ENCODE results near the gene KIRREL3. TPM values are rescaled to one million over a fixed set of nuclear protein-coding genes. Genes with fewer than 3 reads are reported as not detected.

KIRREL3 gene
- total and polyA plus RNA-seq, 2 of the 8 experiments (the other 6 are each of a cell fraction or from before 2014, with no cell fraction given), result 0.29 to 0.32 TPM

DNA sequence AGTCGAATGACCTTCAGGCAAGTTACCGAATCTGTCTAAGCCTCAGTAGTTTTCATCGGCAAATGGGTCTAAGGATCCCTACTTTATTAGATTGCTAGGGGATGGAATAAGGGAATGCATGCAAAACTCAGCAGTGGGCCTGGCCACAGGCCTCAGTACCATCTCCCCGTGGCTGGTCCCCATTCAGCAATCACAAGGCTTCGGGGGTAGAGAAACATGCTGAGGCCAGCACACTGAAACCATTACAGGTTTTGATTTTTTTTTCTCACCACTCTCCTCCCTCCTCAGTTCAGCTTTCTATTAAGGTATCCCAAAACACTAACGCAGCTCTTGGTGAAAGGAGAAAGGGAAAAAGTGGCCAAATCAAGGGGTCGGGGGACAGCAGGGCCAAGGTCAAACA is 11.9 kb downstream of the KIRREL3 start:
- Histone ChIP-seq H2AFZ (ENCODE audit: low read length) (no peak overlapping the region), H2BK120ac (replicated peaks; ENCODE audit: low read depth, low read length) (no peak overlapping the region), H3K4ac (replicated peaks; ENCODE audit: insufficient read length, low read depth, low read length) (no peak overlapping the region), H3K79me2 (ENCODE audit: control insufficient read depth in 1 of 2, insufficient read depth in 2 of 2, low read length in 2 of 2) (no peaks in the 10 kb centered on the region), H3K18ac (ENCODE audit: extremely low read depth, low read length) (no peak overlapping the region), H4K91ac (replicated peaks; ENCODE audit: insufficient read length, low read length) (no peak overlapping the region), H2BK12ac (ENCODE audit: low read depth, low read length) (no peak overlapping the region), H2AK5ac (ENCODE audit: low read depth, low read length) (no peak overlapping the region), H3K9me3 (ENCODE audit: insufficient read depth in 2 of 2, low read depth in 1 of 2, low read length in 1 of 2) (no peaks in the 10 kb centered on the region), H3K23me2 (ENCODE audit: low read depth, low read length) (no peaks in the 10 kb centered on the region), H3K4me1 (replicated peaks in 1 of 4; ENCODE audit: control insufficient read depth in 3 of 4, insufficient read depth in 4 of 4, low read length in 3 of 4) (peaks cover 0 to 3% (median 1%) of the 10 kb centered on the region in 4 experiments; a peak in 2 of 7 replicates), H3K27ac (ENCODE audit: low read depth, low read length) (no peak overlapping the region), H4K5ac (ENCODE audit: insufficient read length, low read depth, low read length) (no peak overlapping the region), H3K56ac (replicated peaks; ENCODE audit: insufficient read length, low read depth, low read length) (no peak overlapping the region), H3K14ac (ENCODE audit: insufficient read length) (no peak overlapping the region), H3K36me3 (ENCODE audit: control insufficient read depth in 2 of 4, insufficient read depth in 4 of 4, low read length in 3 of 4) (no peaks in the 10 kb centered on the region), H3K79me1 (ENCODE audit: low read depth, low read length) (no peaks in the 10 kb centered on the region), H2BK20ac (ENCODE audit: low read length) (no peak overlapping the region), H2BK5ac (ENCODE audit: low read depth, low read length) (no peak overlapping the region), H4K8ac (ENCODE audit: extremely low read depth, insufficient read depth, low read length) (no peak overlapping the region), H3K4me3 (ENCODE audit: extremely low read depth in 1 of 4, insufficient read depth in 2 of 4, low read depth in 3 of 4, low read length in 4 of 4) (no peak overlapping the region), H3K27me3 (replicated peaks in 1 of 4; ENCODE audit: control insufficient read depth in 3 of 4, extremely low read depth in 1 of 4, insufficient read depth in 3 of 4, low read length in 3 of 4) (peaks cover 0 to 6% (median 2%) of the 10 kb centered on the region in 4 experiments; a peak in 1 of 7 replicates), H3K9ac (replicated peaks in 1 of 4; ENCODE audit: extremely low read depth in 1 of 4, low read depth in 3 of 4, low read length in 3 of 4) (no peak overlapping the region), H2BK15ac (ENCODE audit: low read length) (no peak overlapping the region), H4K20me1 (replicated peaks in 1 of 2; ENCODE audit: control insufficient read depth in 1 of 2, insufficient read depth in 2 of 2, low read length in 2 of 2) (no peaks in the 10 kb centered on the region), H3K23ac (ENCODE audit: insufficient read length) (no peak overlapping the region), H3K4me2 (ENCODE audit: insufficient read depth in 1 of 2, low read depth in 2 of 2, low read length in 2 of 2) (no peak overlapping the region)
- FAIRE-seq (no peak), DNase-seq (ENCODE audit: low read depth in 1 of 2, low spot score in 2 of 2) (no peak)
- ChIA-PET CTCF (ENCODE audit: partially characterized antibody) (interaction anchor here (0.6 to 7.7 kb wide), 20 partner anchors 10 to 548 kb away, joined by 3 to 94 read pairs (median 5); partner anchors contain the start of gene KIRREL3), POLR2A (ENCODE audit: partially characterized antibody) (no interaction called here)
- WGBS, 2 experiments (ENCODE audit: extremely low coverage in 1 of 2, insufficient coverage in 1 of 2, insufficient read length in 1 of 2, insufficient replicate concordance in 2 of 2, low coverage in 1 of 2, low lambda C conversion rate in 2 of 2, missing lambda C conversion rate in 1 of 2), result 84% methylated on average over 7 of the region's 7 CpGs; no CpG with 5 or more reads in 1 of the 2 experiments
- TF ChIP-seq, protein P1, sequence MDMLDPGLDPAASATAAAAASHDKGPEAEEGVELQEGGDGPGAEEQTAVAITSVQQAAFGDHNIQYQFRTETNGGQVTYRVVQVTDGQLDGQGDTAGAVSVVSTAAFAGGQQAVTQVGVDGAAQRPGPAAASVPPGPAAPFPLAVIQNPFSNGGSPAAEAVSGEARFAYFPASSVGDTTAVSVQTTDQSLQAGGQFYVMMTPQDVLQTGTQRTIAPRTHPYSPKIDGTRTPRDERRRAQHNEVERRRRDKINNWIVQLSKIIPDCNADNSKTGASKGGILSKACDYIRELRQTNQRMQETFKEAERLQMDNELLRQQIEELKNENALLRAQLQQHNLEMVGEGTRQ (IDR thresholded peaks at IDR 0.05; ENCODE audit: low read length), result no peak
- no peak for TF ChIP-seq JUND (IDR thresholded peaks at IDR 0.05; ENCODE audit: low read length)
- no peak for TF ChIP-seq CBX5 (IDR thresholded peaks at IDR 0.05; ENCODE audit: low read depth, low read length)
- no peak for TF ChIP-seq RXRA (IDR thresholded peaks at IDR 0.05; ENCODE audit: insufficient read depth, low read depth, low read length)
- TF ChIP-seq SUZ12 (IDR thresholded peaks at IDR 0.05; ENCODE audit: low read length), result no peak
- no peak for TF ChIP-seq SIX5 (IDR thresholded peaks at IDR 0.05; ENCODE audit: low read depth, low read length)
- TF ChIP-seq SP4 (IDR thresholded peaks at IDR 0.05; ENCODE audit: low read length), result no peak
- no peak for TF ChIP-seq TAF7 (optimal IDR thresholded peaks at IDR 0.05; ENCODE audit: borderline replicate concordance, low read depth, low read length)
- no peak for TF ChIP-seq NANOG (IDR thresholded peaks at IDR 0.05; ENCODE audit: insufficient read depth, low read depth, low read length, poor library complexity, severe bottlenecking)
- TF ChIP-seq, protein P2, sequence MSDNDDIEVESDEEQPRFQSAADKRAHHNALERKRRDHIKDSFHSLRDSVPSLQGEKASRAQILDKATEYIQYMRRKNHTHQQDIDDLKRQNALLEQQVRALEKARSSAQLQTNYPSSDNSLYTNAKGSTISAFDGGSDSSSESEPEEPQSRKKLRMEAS (IDR thresholded peaks at IDR 0.05), result no peak
- no peak for TF ChIP-seq ASH2L (IDR thresholded peaks at IDR 0.05; ENCODE audit: low read length)
- no peak for TF ChIP-seq HDAC2 (IDR thresholded peaks at IDR 0.05; ENCODE audit: borderline replicate concordance in 1 of 2, low read depth in 2 of 2, low read length in 2 of 2)
- TF ChIP-seq TCF12 (IDR thresholded peaks at IDR 0.05; ENCODE audit: low read depth, low read length), result no peak

Measured in H1 (cell line).